A549 (cell line): Measurements from ENCODE around the gene TCERG1L. TPM values are rescaled to one million over a fixed set of nuclear protein-coding genes. Genes with fewer than 3 reads are reported as not detected.

Experiments
- ATAC-seq, 2 experiments: fragments of 200-7000 bp in 1 of 2; fragments of >200 bp in 1 of 2; cut with Nextera tagmentation in 1 of 2; cut with Tn5 transposase in 1 of 2; 3 replicates each; pipeline versions ENCODE4 v1.8.0 to v1.9.1; 2018 to 2020; ENCODE audit warnings: mild to moderate bottlenecking in 1 of 2, moderate library complexity in 1 of 2
- CTCF ChIA-PET: fragments of 300-600 bp; sonication (Branson Sonifier 250); formaldehyde crosslinking; extraction: SDS; loops from one replicate; lab custom pipeline; 2021; ENCODE audit warnings: antibody characterized with exemption, inconsistent platforms; lab: Yijun Ruan, JAX
- POLR2A ChIA-PET: fragments of 350-600 bp; formaldehyde crosslinking; extraction: SDS; loops from one replicate; lab custom pipeline; 2021; ENCODE audit warnings: antibody characterized with exemption, inconsistent platforms; lab: Yijun Ruan, JAX
- DNase-seq, 2 experiments: peaks; one replicate each; pipeline versions ENCODE4 v3.0.0 to v3.0.0-alpha.2; 2011 to 2016; ENCODE audit warnings: low read depth in 1 of 2, low spot score in 1 of 2
- FAIRE-seq: peaks from 2 replicates; lab custom pipeline; 2011; peaks lifted over from hg19 to GRCh38; lab: Jason Lieb, UNC
- H3K27ac ChIP-seq, 2 experiments: fragments of >200 bp; sonication (Bioruptor Twin); formaldehyde crosslinking; 3 replicates each; pipeline ENCODE4 v1.5.1; 2016 to 2017
- H3K4me1 ChIP-seq: fragments of >200 bp; sonication (Bioruptor Twin); formaldehyde crosslinking; 3 replicates; pipeline ENCODE4 v1.6.1; 2016
- H3K4me2 ChIP-seq: fragments of >200 bp; sonication (Bioruptor Twin); formaldehyde crosslinking; 3 replicates; pipeline ENCODE4 v1.6.1; 2016
- H3K4me3 ChIP-seq: fragments of >200 bp; sonication (Bioruptor Twin); formaldehyde crosslinking; 3 replicates; pipeline ENCODE4 v1.5.1; 2016
- H3K9me3 ChIP-seq: fragments of >200 bp; sonication (Bioruptor Twin); formaldehyde crosslinking; 3 replicates; pipeline ENCODE4 v1.6.1; 2016
- BHLHE40 ChIP-seq: IDR thresholded peaks from 2 replicates; pipeline ENCODE4 v1.6.1; 2012; ENCODE audit warnings: low read depth, low read length, inconsistent platforms
- CBX2 ChIP-seq: fragments of 200-600 bp; sonication (generic); IDR thresholded peaks from 2 replicates; pipeline ENCODE4 v1.6.1; 2016; ENCODE audit warnings: low read depth, mild to moderate bottlenecking, borderline replicate concordance
- EHF ChIP-seq: fragments of 250-450 bp; sonication (Bioruptor Pico); IDR thresholded peaks from 2 replicates; pipeline ENCODE4 v1.5.0; 2020; ENCODE audit warnings: mild to moderate bottlenecking
- EHMT2 ChIP-seq: fragments of 200-600 bp; sonication (generic); IDR thresholded peaks from 2 replicates; pipeline ENCODE4 v1.6.1; 2016; ENCODE audit warnings: antibody characterized with exemption, low read depth, mild to moderate bottlenecking, moderate library complexity
- EP300 ChIP-seq, 2 experiments: fragments of >200 bp; sonication (Bioruptor Twin); formaldehyde crosslinking; IDR thresholded peaks; 2 replicates in 1 of 2; 3 replicates in 1 of 2; pipeline ENCODE4 v1.6.1; 2016 to 2017
- FOSL2 ChIP-seq, 2 experiments: fragments of 450-650 bp in 1 of 2; fragments of >200 bp in 1 of 2; sonication (Bioruptor Twin) in 1 of 2; formaldehyde crosslinking; IDR thresholded peaks; 2 replicates each; pipeline versions ENCODE4 v1.5.0 to v1.6.1; 2016 to 2020; ENCODE audit warnings: mild to moderate bottlenecking in 1 of 2, moderate library complexity in 1 of 2
- FOXS1 ChIP-seq: fragments of 250-450 bp; sonication (Bioruptor Pico); IDR thresholded peaks from 2 replicates; pipeline ENCODE4 v1.5.0; 2020; ENCODE audit warnings: mild to moderate bottlenecking, moderate library complexity
- GATA3 ChIP-seq: IDR thresholded peaks from 2 replicates; pipeline ENCODE4 v1.6.1; 2012; ENCODE audit warnings: borderline replicate concordance
- HEYL ChIP-seq: fragments of 250-450 bp; sonication (Bioruptor Pico); IDR thresholded peaks from 2 replicates; pipeline ENCODE4 v1.8.0; 2021; ENCODE audit warnings: mild to moderate bottlenecking, moderate library complexity
- HMGXB4 ChIP-seq: fragments of 250-450 bp; sonication (Bioruptor Pico); IDR thresholded peaks from 2 replicates; pipeline ENCODE4 v1.5.0; 2021; ENCODE audit warnings: mild to moderate bottlenecking, moderate library complexity, borderline replicate concordance
- HOXA7 ChIP-seq: fragments of 250-450 bp; sonication (Bioruptor Pico); IDR thresholded peaks from 2 replicates; pipeline ENCODE4 v1.5.0; 2020; ENCODE audit warnings: mild to moderate bottlenecking, moderate library complexity
- HOXB5 ChIP-seq: fragments of 250-450 bp; sonication (Bioruptor Pico); IDR thresholded peaks from 2 replicates; pipeline ENCODE4 v1.5.0; 2020; ENCODE audit warnings: mild to moderate bottlenecking, moderate library complexity
- NPAS2 ChIP-seq: fragments of 250-450 bp; sonication (Bioruptor Pico); IDR thresholded peaks from 2 replicates; pipeline ENCODE4 v1.8.0; 2022; ENCODE audit warnings: mild to moderate bottlenecking, moderate library complexity, borderline replicate concordance
- PBX3 ChIP-seq: IDR thresholded peaks from 2 replicates; pipeline ENCODE4 v1.6.1; 2012
- PHF8 ChIP-seq: fragments of 200-600 bp; sonication (generic); IDR thresholded peaks from 2 replicates; pipeline ENCODE4 v1.6.1; 2016; ENCODE audit warnings: low read depth, mild to moderate bottlenecking, antibody characterized with exemption, moderate library complexity, borderline replicate concordance
- RARB ChIP-seq: fragments of 250-450 bp; sonication (Bioruptor Pico); IDR thresholded peaks from 2 replicates; pipeline ENCODE4 v1.8.0; 2021; ENCODE audit warnings: mild to moderate bottlenecking, moderate library complexity
- RNF2 ChIP-seq: fragments of 200-600 bp; sonication (generic); IDR thresholded peaks from 2 replicates; pipeline ENCODE4 v1.6.1; 2016; ENCODE audit warnings: low read depth, mild to moderate bottlenecking, antibody characterized with exemption, moderate library complexity, borderline replicate concordance
- SREBF2 ChIP-seq: fragments of 450-650 bp; IDR thresholded peaks from 2 replicates; pipeline ENCODE4 v1.6.1; 2014; ENCODE audit warnings: mild to moderate bottlenecking, moderate library complexity
- TFCP2L1 ChIP-seq: fragments of 250-450 bp; sonication (Bioruptor Pico); IDR thresholded peaks from 2 replicates; pipeline ENCODE4 v1.5.0; 2021; ENCODE audit warnings: mild to moderate bottlenecking
- ZC3H11A ChIP-seq: fragments of 450-650 bp; IDR thresholded peaks from 2 replicates; pipeline ENCODE4 v1.6.1; 2014; ENCODE audit warnings: antibody characterized with exemption, mild to moderate bottlenecking
- ZFP36 ChIP-seq: fragments of 450-650 bp; IDR thresholded peaks from 2 replicates; pipeline ENCODE4 v1.6.1; 2014; ENCODE audit warnings: borderline replicate concordance; ENCODE audit not compliant: partially characterized antibody
- WGBS: methylation state at CpG from one replicate; pipeline ENCODE4 v1.1.6; 2017; ENCODE audit errors: missing lambda C conversion rate; 5-methylcytosine and 5-hydroxymethylcytosine counted together
- polyA plus RNA-seq, 4 experiments: library from polyadenylated mRNA; depleted of rRNA in 3 of 4; stranded (reverse); fragments of >200 nt; fragmentation: RNase III in 1 of 4; extraction: RNeasy Plus Mini Kit Qiagen cat#74134 plus additional on column Dnase treatment in 1 of 4; gene quantifications; 2 replicates in 3 of 4; 3 replicates in 1 of 4; pipeline ENCODE4 v1.2.3, GENCODE V29; 2011 to 2017
- TF ChIP-seq, protein P1 (sequence below): IDR thresholded peaks from 2 replicates; pipeline ENCODE4 v1.6.1; 2012
- TF ChIP-seq, protein P2 (sequence below): fragments of 450-650 bp; IDR thresholded peaks from 2 replicates; pipeline ENCODE4 v1.6.1; 2014; ENCODE audit warnings: antibody characterized with exemption
- TF ChIP-seq, protein P3 (sequence below): IDR thresholded peaks from 2 replicates; pipeline ENCODE4 v1.6.1; 2012; ENCODE audit warnings: low read depth, borderline replicate concordance

The TCERG1L gene
- polyA plus RNA-seq, 2 of the 4 experiments (the other 2 are of a cell fraction): not detected

GRCh38 chr10:131167036-131167860 lies 144.3 kb downstream of the TCERG1L start (continued):
- no peak for TF ChIP-seq BHLHE40
- no peak for TF ChIP-seq TFCP2L1 (CRISPR knock-in tag)

- FAIRE-seq (no peak), DNase-seq (no peak), ATAC-seq (no peak)
- ChIA-PET POLR2A (no interaction called here), CTCF (no interaction called here)
- TF ChIP-seq, protein P1, sequence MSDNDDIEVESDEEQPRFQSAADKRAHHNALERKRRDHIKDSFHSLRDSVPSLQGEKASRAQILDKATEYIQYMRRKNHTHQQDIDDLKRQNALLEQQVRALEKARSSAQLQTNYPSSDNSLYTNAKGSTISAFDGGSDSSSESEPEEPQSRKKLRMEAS: no peak
- TF ChIP-seq PHF8: no peak
- TF ChIP-seq RNF2: no peak
- no peak for TF ChIP-seq FOSL2 (IDR thresholded peaks at IDR 0.05)
- no peak for TF ChIP-seq FOSL2 (CRISPR knock-in tag; IDR thresholded peaks at IDR 0.05)
- no peak for TF ChIP-seq CBX2
- Histone ChIP-seq H3K27ac (no peak overlapping the region), H3K4me2 (no peak overlapping the region), H3K9me3 (no peaks in the 10 kb centered on the region), H3K4me1 (no peaks in the 10 kb centered on the region), H3K4me3 (no peak overlapping the region)
- 4% methylated on average over 8 of the region's 9 CpGs for WGBS
Observed at GRCh38 chr10:131166486-131166885, 145.0 kb downstream of the TCERG1L start.

DNA sequence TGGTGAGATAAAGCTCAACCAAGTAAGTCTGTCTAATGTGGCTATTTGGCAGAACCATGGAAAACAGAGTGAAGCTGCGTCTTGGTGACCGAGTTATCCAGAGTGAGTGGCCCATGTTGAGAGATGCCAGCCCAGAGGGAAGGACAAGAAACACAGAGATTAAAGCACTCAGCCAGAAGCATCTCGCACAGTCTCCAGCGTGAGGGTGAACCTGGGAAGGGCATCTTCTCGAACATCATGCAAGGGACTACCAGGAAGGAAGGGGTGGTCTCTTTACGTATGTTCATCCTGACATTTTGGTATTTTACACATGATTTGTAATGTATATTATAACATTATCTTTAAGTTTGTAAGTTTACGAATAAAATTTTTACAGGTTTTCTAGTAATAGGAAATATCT lies 146.4 kb downstream of the TCERG1L start:
- POLR2A ChIA-PET: no interaction called here
- no peak for DNase-seq
- H3K4me1 ChIP-seq: no peaks in the 10 kb centered on the region
- H3K9me3 ChIP-seq: no peaks in the 10 kb centered on the region
- H3K27ac ChIP-seq: no peak overlapping the region
- ATAC-seq: no peak
- no peak overlapping the region for H3K4me2 ChIP-seq
- TF ChIP-seq HEYL (CRISPR knock-in tag): no peak
- no peak for TF ChIP-seq EHMT2
- TF ChIP-seq HOXA7: no peak
- TF ChIP-seq, protein P2, sequence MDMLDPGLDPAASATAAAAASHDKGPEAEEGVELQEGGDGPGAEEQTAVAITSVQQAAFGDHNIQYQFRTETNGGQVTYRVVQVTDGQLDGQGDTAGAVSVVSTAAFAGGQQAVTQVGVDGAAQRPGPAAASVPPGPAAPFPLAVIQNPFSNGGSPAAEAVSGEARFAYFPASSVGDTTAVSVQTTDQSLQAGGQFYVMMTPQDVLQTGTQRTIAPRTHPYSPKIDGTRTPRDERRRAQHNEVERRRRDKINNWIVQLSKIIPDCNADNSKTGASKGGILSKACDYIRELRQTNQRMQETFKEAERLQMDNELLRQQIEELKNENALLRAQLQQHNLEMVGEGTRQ: no peak
- no peak for TF ChIP-seq SREBF2
- TF ChIP-seq HMGXB4 (CRISPR knock-in tag): no peak
- TF ChIP-seq FOXS1 (CRISPR knock-in tag): no peak
- TF ChIP-seq NPAS2: no peak
- TF ChIP-seq PHF8: no peak
- no peak for TF ChIP-seq ZFP36
- no peak for TF ChIP-seq EHF (CRISPR knock-in tag)
- TF ChIP-seq FOSL2 (IDR thresholded peaks at IDR 0.05): no peak
- no peak for TF ChIP-seq FOSL2 (CRISPR knock-in tag; IDR thresholded peaks at IDR 0.05)
- TF ChIP-seq ZC3H11A: no peak
- TF ChIP-seq EP300 (IDR thresholded peaks at IDR 0.05): no peak
- no peak for TF ChIP-seq GATA3
- TF ChIP-seq, protein P3, sequence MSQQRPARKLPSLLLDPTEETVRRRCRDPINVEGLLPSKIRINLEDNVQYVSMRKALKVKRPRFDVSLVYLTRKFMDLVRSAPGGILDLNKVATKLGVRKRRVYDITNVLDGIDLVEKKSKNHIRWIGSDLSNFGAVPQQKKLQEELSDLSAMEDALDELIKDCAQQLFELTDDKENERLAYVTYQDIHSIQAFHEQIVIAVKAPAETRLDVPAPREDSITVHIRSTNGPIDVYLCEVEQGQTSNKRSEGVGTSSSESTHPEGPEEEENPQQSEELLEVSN: no peak
- no peak for TF ChIP-seq PBX3
- TF ChIP-seq RARB (CRISPR knock-in tag): no peak
- TF ChIP-seq HOXB5 (CRISPR knock-in tag): no peak
- 10% methylated on average over 7 of the region's 7 CpGs for WGBS
- no peak overlapping the region for H3K4me3 ChIP-seq
- no peak for FAIRE-seq
- CTCF ChIA-PET: no interaction called here
